C1 segment of cervical spinal cord (tissue), 14 donors: ENCODE data around the gene PBXIP1.
"Not testable (repeated sequence)": the region's sequence is repeated elsewhere in the genome, so short reads cannot be mapped to it uniquely, and the experiment has no call there.

ENCODE experiments used
- DNase-seq, 14 donors: peaks; one replicate each; lab custom pipeline; 2025; lab: John Stamatoyannopoulos, UW

The PBXIP1 gene

DNA sequence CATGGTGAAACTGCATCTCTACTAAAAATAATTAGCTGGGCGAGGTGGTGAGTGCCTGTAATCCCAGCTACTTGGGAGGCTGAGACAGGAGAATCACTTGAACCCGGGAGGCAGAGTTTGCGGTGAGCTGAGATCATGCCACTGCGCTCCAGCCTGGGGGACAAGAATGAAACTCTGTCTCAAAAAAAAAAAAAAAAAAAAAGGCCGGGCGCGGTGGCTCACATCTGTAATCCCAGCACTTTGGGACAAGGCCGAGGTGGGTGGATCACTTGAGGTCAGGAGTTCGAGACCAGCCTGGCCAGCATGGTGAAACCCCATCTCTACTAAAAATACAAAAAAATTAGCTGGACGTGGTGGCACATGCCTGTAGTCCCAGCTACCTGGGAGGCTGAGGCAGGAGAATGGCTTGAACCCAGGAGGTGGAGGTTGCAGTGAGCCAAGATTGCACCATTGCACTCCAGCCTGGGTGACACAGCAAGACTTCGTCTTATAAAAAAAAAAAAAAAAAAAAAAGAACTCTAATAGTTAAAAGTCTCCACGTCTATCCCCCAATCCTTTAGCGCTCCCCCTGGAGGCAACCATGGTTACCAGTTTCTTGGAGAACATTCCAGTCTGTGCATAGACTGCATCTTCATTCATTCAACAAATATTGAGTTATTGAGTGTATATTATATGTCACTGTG lies 39.5 kb upstream of the PBXIP1 start:
- DNase-seq = not testable (repeated sequence)

DNA sequence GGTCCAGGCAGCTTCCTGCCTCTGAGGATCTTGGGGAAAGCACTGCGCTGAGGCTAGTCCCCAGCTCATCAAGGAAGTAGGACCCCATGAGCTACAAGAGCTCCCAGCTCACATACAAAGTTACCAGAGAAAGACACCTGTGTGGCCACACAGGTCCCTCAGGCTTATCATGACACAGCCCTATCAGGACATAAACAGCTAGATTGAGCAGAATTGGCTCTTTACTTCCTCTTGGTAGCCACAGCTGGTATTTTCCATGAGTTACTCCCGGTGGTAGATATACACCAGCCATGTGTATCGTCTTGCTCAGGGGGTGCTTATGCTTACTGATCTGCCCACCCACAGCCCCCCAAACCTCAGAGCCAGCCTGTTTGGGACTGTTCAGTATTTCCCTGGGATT lies 38.7 kb upstream of the PBXIP1 start:
- DNase-seq = no peak

DNA sequence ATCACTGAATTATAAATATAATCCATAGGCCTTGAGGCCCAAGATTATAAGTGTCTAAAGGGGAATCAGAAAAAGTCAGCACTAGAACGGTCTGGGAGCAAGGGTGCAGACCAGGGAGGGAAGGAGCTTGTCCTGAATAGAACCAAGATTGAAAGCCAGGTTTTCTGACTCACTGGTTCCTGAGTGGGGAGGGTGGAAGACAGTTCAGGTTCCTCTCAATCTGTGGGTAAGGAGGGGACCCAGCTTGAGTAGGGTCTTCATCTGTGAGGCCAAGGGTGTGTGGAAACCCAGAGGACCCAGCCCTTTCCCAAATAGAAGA lies 38.3 kb upstream of the PBXIP1 start:
- no peak for DNase-seq

DNA sequence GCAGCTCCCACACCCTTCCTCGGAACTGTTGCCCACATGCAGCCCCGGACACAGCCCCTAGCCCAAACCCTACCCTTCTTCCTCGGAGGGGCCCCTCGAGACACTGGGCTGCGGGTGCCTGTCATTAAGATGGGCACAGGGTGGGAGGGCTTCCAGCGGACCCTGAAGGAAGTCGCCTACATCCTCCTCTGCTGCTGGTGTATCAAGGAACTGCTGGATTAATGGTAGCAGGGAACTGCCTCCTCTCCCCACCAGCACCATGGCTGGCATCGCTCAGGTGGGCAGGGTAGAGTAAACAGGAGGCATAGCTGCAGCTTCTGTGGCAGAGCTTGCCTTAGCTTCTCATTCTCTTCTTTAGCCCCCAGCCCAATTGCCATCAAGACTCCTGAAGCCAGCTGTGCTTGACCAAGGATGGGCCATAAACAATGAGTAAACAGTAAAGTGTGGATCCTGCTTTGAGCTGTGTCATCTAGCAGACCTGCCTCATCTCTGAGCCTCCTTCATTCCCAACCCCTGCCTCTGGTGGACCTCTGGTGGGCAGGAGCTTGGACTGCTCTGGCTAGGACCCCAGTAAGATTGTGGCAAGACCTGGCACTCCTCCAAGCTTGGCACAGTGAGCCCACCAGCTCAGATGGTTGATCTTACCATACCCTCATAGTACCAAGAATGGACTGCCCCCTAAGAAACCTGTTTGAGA lies 37.8 kb upstream of the PBXIP1 start, which contains the start of gene LENEP:
TSS of gene LENEP (plus strand) at position 15 of the 697 bp plus-strand sequence. CDS start at position 37, 22 bp downstream.
- DNase-seq = no peak

DNA sequence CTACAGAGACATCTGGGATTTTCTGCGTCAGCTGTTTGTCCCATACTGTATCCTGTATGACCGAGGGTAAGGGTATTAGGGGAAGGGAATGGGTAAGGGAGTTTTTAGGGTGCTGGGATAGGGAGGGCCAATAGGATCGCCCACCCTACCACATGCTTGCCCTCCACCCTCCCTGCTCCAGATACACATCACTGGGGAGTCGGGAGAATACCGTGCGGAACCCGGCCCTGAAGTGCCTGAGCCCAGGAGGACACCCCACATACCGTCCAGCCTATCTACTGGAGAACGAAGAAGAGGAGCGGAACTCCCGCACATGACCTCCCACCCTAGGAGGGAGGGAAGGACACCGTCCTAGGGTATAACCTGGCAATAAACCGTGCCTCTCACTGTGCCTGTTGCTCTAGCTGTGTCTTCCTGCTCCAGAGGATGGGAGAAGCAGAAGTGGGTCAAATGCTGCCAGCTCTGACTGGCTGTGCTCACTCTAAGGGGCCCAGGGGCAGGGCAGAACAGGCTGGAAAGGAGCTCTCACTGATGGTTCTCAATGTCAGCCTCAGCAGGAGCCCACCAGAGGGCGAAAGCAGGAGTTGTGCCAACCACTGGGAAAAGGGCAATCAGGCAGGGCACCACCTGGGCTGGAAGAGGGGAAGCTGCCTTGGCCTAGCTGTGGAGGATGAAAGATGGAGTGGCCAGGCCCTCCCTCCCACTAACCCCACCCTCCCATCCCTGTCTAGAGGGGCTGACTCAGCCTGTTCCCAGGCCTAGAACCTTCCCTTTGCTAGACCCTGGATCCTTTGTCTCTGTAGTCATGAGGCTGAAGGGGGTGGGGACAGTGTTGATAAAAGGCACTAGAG lies 37.0 kb upstream of the PBXIP1 start:
- DNase-seq = no peak

DNA sequence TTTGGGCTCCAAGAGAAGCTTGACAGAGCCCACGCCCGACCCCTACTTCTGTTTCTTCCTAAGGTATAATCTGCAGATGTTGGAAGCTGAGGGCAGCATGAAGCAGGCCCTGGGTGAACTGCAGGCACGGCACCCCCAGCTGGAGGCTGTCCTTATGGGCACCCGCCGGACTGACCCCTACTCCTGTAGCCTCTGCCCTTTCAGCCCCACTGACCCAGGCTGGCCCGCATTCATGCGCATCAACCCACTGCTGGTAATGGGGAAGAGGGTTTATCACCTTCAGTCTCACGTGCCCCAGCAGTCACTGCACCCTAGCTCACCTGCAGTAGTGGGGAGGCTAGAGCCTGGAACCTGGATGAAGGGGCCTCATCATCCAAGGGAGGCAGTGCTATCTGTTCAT lies 34.4 kb upstream of the PBXIP1 start:
- DNase-seq = no peak

DNA sequence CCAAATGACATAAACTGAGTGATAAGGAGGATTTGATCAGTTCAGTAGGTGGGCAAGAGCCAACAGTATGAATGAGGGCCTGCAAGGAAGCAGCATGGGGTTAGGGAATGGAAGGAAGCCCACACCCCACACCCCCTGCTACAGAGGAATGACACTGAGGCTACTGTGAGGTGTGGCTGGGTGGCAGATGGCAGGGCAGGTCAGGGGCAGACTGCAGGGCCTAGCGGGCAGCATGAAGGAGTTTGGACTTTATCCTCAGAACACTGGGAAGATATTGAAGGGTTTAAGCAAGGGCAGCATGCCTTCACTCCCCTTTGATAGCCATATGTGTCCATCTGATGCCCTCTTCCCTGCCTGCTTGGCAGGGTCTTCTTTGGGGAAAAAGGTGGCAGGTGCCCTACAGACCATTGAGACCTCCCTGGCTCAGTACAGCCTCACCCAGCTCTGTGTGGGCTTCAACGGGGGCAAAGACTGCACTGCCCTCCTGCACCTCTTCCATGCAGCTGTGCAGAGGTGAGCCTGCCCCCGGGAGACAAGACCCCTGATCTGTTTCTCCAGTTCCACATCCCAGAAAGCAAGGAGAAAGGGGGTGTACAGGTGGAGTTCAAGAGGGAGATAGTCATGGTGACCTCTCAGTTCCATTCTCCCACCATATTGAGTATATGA lies 33.4 kb upstream of the PBXIP1 start:
- DNase-seq = no peak

DNA sequence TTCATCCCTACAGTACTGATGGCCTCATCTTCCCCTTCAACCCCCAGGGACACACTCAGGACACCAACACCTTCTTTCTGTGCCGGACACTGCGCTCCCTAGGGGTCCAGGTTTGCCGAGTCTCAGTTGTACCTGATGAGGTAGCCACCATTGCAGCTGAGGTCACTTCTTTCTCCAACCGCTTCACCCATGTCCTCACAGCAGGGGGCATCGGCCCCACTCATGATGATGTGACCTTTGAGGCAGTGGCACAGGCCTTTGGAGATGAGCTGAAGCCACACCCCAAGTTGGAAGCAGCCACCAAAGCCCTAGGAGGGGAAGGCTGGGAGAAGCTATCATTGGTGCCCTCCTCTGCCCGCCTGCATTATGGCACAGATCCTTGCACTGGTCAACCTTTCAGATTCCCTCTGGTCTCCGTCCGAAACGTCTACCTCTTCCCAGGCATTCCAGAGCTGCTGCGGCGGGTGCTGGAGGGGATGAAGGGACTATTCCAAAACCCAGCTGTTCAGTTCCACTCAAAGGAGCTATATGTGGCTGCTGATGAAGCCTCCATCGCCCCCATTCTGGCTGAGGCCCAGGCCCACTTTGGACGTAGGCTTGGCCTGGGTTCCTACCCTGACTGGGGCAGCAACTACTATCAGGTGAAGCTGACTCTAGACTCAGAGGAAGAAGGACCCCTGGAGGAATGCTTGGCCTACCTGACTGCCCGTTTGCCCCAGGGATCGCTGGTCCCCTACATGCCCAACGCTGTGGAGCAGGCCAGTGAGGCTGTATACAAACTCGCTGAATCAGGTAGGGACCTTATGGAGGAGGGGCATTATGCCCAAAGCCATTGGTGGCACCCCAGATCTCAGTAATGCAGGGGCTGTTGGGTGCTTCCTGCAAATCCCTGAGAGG lies 32.4 kb upstream of the PBXIP1 start:
- DNase-seq = no peak

DNA sequence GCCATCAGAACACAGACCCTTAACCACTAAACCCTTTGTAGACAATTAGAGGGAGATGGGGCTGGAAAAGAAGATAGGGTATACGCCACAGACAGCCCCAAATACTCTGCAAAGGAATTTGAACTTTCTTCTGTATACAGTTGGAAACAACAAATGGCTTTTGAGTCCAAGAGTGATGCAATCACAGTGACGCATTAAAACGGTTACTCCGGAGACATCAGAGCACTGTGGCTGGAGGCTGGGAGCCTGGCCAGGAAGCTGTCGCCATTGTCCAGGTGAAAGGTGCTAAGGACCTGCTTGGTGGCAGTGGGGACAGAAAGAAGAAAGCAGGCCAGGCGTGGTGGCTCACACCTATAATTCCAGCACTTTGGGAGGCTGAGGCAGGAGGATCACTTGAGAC lies 31.4 kb upstream of the PBXIP1 start:
- no peak for DNase-seq

DNA sequence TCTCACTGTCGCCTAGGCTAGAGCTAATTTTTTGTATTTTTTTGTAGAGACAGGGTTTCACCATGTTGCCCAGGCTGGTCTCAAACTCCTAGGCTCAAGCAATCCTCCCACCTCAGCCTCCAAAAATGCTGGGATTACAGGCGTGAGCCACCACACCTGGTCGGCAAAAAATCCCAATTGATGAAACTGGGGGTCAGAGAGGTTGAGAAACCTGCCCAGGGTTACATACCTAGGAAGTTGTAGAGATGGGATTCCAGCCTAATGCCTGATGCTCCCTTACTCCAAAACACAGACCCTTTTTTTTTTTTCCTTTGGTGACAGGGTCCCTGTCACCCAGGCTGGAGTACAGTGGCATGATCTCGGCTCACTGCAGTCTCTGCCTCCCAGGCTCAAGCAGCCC lies 30.8 kb upstream of the PBXIP1 start:
- DNase-seq = not testable (repeated sequence)

DNA sequence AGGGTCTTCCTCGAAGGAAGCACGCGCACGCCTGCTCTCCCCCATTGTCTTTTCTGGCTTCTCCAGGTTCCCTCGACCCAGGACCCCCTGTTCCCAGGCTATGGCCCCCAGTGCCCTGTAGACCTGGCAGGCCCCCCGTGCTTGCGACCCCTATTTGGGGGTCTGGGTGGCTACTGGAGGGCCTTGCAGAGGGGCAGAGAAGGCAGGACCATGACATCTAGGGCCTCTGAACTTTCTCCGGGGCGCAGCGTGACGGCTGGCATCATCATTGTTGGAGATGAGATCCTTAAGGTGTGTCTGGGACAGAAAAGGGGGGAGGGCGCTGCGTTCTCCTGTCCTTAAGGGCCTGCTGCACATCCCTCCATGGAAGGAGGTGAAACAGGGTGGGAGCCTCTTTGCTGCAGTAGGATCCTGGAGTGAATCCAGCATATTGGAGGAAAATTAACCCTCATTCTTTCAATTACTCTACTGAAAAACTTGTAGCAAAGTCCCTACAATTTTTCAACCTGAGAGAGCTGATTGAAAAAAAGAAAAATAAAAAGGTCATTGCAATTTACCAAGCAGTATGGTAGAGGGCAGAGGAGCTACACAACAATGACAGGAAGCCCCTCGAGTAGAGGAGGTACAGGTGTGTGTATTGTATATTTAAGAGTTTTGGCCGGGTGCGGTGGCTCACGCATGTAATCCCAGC lies 28.0 kb upstream of the PBXIP1 start:
- no peak for DNase-seq

DNA sequence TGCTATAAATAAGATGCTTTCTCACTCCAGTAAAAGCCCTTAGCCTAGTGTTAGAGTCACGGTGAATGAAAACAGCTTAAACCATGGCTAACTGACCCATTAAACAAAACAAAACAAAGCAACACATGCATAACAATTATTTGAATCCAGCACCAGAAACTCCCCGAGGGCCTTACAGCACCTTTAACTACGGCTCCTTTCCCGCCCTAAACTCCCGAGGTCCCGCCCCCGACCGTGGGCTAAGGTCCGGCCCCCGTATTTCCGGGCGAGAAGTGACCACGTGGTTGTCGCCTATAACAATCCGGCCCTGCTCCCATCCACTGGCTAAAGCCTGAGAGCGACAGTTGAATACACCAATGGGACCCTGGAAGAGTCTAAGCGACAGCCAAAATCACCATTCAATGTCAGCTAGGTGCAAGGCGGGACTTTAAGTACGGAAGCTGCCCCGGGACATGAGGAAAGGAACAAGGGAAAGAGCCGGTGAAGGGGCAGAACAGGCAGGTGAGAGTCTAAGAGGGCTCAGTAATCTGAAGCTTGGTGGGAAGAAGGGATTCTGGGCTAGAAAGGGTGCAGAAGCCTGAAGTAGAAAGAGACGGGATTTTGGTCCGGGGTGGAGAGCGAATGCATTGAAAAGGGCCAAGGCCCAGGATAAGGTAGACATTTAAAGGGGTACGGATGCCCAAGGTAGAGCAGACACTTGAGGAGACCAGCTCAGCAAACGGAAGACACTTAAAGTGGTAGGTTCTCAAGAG lies 27.2 kb upstream of the PBXIP1 start, which contains the start of gene FLAD1:
TSS of gene FLAD1 (plus strand) at position 448 of the 752 bp plus-strand sequence. CDS start 351 bp downstream, outside the sequence.
- DNase-seq = peak; percentile 66 to 98 (median 94)

DNA sequence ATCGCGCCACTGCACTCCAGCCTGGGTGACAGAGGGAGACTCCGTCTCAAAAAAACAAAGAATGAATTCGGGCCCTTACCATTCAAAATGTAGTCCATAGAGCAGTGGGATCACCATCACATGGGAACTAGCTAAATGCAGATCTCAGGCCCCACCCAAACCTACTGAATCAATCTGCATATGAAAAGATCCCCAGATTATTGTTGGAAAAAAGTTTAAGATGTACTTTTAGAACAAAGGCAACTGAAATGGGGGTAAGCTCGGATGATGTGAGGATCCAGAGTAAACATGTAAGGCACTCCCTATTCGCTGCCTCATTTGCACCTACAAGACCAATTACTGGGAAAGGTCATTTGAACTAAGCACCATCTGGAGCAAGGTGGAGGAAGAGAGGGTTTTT lies 26.4 kb upstream of the PBXIP1 start:
- no peak for DNase-seq

DNA sequence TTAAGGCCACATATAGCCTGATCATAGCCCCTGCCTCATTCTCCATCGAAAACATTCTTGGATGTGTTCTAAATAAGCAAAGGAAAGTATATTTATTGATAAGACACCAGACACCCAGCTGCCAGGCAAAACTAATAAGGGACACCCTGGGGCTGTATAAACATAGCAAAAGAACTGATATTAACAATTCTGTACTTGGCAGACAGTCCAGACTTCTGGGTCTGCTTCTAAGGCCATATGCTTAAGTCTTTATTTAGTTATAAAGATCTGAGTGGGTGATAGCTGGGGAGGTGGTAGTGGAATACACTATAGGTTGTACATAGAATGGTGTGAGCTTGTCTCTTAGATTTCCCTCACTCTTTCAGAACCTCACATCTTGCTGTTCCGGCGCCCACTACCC lies 22.5 kb upstream of the PBXIP1 start:
- DNase-seq = no peak

DNA sequence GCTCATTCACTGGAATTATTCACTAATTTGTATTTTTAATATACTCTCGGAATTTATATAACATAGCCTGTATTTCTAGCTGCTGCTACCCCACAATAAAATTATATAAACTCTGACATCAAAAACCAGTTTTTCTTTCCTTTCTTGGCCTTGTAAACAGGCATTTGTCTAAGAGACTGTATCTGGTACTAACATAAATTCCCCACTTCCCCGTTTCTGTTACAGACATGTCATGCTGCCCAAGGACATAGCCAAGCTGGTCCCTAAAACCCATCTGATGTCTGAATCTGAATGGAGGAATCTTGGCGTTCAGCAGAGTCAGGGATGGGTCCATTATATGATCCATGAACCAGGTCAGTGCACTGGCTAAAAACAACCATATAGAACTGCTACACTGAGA lies 21.9 kb upstream of the PBXIP1 start:
- DNase-seq = not testable (repeated sequence)

DNA sequence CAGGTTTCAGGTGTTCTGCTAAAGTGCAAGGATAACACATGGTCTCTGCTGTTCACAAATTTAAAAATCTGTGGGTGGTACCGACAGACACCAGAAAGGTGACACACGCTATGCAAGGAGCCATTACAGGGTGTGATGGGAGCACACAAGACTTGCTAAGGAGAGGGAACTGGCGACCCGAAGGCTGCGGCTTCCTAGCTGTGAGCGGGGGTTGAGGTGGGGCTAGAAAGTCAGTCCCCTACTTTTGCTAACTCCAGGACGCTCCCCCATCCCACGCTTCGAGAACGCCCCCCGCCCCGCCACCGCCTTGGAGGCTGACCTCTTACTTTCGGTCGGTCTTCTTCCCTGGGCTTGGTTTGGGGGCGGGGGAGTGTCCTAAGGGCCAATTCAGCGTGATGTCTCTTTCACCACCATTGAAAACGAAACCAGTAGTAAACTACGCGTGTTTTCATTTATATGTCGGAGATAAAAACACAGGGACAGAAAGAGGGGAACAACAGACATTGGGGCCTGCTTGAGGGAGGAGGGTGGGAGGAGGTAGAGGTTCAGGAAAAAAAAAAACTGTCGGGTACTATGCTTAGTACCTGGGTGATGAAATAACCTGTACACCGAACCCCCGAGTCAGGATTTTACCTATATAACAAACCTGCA lies 19.6 kb upstream of the PBXIP1 start:
- peak in 8 of 14 donors; percentile 9 to 47 (median 22) for DNase-seq

DNA sequence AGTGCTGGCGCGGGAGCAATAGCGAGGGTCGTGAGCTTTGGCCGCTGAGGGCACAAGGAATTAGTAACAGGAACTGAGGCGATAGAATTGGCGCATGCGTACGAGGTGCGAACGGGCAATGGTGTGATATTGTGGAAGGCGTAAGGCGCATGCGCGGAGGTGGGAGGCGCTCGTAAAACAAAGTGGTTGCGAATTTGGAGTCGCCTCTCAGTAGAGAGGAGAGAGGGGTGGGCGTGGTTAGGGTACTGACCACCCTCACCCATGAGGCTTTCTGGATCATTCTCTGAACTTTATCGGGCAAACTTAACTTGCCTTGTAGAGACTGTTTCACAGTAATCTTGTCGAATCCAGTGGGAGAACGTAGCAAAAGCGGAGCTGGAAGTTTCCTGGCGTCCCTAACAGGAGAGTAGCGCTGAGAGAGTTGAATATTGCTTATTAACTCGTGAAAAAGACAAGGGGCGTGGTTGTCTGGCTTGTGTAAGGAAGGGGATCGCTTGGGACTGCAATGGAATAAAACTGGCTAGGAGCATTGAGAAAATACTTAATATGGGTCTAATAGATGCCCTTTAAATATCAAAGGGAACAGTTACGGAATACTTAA lies 19.0 kb upstream of the PBXIP1 start:
- DNase-seq = peak; percentile 84 to 99 (median 98)

DNA sequence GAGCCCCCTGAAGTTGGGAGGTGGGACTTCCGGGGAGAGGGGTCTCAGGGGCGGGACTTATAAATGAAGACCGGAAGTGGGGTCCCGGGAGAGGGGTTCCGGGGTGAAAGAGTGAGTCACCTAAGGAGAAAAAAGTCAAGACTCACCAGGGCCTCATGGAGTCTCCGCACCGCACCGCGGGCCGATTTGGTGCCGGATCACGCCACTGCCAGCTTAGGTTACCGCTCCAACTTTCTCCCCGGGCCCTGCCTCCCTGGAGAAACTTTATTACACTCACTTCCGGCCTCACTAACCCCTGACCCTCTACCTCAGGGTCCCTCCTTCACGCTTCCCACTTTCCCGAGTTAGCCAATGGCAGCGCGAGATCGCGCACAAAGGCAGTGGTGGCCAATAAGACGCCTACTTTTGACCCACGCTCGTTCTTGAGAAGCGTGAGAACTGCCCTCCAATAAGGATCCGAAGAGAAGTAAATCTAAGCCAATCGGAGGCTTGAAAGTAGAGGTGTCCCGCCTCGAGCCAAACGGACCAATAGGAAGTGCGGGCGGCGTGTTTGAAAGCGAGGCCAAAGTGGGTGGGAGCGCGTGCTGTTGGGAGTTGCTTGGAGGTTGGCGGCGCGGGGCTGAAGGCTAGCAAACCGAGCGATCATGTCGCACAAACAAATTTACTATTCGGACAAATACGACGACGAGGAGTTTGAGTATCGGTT lies 18.4 kb upstream of the PBXIP1 start, which contains the start of gene CKS1B:
TSS of gene CKS1B (plus strand) at position 580 of the 706 bp plus-strand sequence. CDS start at position 645, 65 bp downstream.
- DNase-seq = peak; percentile 89 to 100 (median 98)
